Measurements from ENCODE around the gene CGNL1.

GRCh38 chr15:57509965-57510364, 133.7 kb downstream of the CGNL1 start:
- TF ChIP-seq CTCF (IDR thresholded peaks at IDR 0.05; ENCODE audit: poor library complexity) (no peak), EZH2phosphoT487 (IDR thresholded peaks at IDR 0.05; ENCODE audit: low read depth, severe bottlenecking, unreplicated experiment) (no peak), EZH2 (IDR thresholded peaks at IDR 0.05; ENCODE audit: borderline replicate concordance) (no peak)

Measured in hepatocyte (in vitro differentiated cells).